SJCRH30 (cell line): ENCODE data around the gene GZMA. TPM values are rescaled to one million over a fixed set of nuclear protein-coding genes. Genes with fewer than 3 reads are reported as not detected.
A peak's percentile ranks its signal among the peaks of the same experiment; 100 is the strongest.

Experiments
- DNase-seq, 2 experiments: peaks; one replicate each; pipeline ENCODE4 v3.0.0-alpha.2; 2015 to 2020
- H3K27ac ChIP-seq: fragments of 250-450 bp; sonication (Bioruptor Pico); 2 replicates; pipeline ENCODE4 v1.5.1; 2020; ENCODE audit warnings: mild to moderate bottlenecking, moderate library complexity
- H3K27me3 ChIP-seq: fragments of 250-450 bp; sonication (Bioruptor Pico); 2 replicates; pipeline ENCODE4 v1.5.1; 2020; ENCODE audit warnings: mild to moderate bottlenecking, moderate library complexity
- H3K36me3 ChIP-seq: fragments of 250-450 bp; sonication (Bioruptor Pico); 2 replicates; pipeline ENCODE4 v1.5.1; 2020; ENCODE audit warnings: mild to moderate bottlenecking, moderate library complexity
- H3K4me1 ChIP-seq: fragments of 250-450 bp; sonication (Bioruptor Pico); 2 replicates; pipeline ENCODE4 v1.5.1; 2020; ENCODE audit warnings: mild to moderate bottlenecking, moderate library complexity
- H3K4me3 ChIP-seq: fragments of 250-450 bp; sonication (Bioruptor Pico); 2 replicates; pipeline ENCODE4 v1.5.1; 2020; ENCODE audit warnings: mild to moderate bottlenecking, moderate library complexity
- H3K9me3 ChIP-seq: fragments of 250-450 bp; sonication (Bioruptor Pico); replicated peaks from 2 replicates; pipeline ENCODE4 v1.5.1; 2020; ENCODE audit warnings: mild to moderate bottlenecking, moderate library complexity
- total RNA-seq: library from RNA; depleted of rRNA; stranded (reverse); fragments of >200 nt; shearing (Covaris generic); gene quantifications from 2 replicates; pipeline ENCODE4 v1.2.3, GENCODE V29; 2014; rRNA removed

GZMA gene
- total RNA-seq, 1 experiment from 2014 or later = not detected

DNA sequence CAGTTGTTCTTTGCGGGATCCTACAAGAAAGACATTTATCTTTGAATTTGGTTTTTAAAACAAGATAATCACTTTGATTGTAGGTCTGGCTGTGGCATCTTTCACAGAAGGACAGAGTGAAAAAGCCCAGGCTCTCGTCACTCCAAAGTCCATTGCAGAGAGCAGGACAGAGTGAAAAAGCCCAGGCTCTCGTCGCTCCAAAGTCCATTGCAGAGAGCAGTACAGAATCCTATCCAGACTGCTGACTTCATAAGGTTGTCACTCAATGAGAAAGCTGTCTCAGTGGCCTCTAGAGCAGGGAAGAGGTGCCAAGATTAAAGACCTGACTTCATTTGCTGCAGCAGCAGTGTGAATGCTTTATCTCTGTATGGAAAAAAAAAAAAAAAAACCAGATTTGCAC, 41.2 kb downstream of the GZMA start:
- H3K36me3 ChIP-seq = no peaks in the 10 kb centered on the region
- H3K9me3 ChIP-seq = no peaks in the 10 kb centered on the region
- no peak overlapping the region for H3K4me3 ChIP-seq
- H3K4me1 ChIP-seq = no peaks in the 10 kb centered on the region
- H3K27me3 ChIP-seq = no peaks in the 10 kb centered on the region
- DNase-seq = no peak
- H3K27ac ChIP-seq = no peak overlapping the region

- Histone ChIP-seq H3K9me3 (no peaks in the 10 kb centered on the region), H3K27ac (no peak overlapping the region), H3K4me1 (no peaks in the 10 kb centered on the region), H3K4me3 (no peak overlapping the region), H3K36me3 (no peaks in the 10 kb centered on the region), H3K27me3 (no peaks in the 10 kb centered on the region)
- DNase-seq = peak in 1 of 2 experiments; percentile 14
These were observed 43.6 kb downstream of the GZMA start for GRCh38 chr5:55146080-55146479.

GRCh38 chr5:55146543-55147151, 44.2 kb downstream of the GZMA start:
- Histone ChIP-seq H3K4me3 (no peak overlapping the region), H3K27ac (no peak overlapping the region), H3K36me3 (no peaks in the 10 kb centered on the region), H3K4me1 (no peaks in the 10 kb centered on the region), H3K27me3 (no peaks in the 10 kb centered on the region; the same call in 1 of the 2 replicates), H3K9me3 (no peaks in the 10 kb centered on the region)
- DNase-seq = peak; percentile 71 to 92

DNA sequence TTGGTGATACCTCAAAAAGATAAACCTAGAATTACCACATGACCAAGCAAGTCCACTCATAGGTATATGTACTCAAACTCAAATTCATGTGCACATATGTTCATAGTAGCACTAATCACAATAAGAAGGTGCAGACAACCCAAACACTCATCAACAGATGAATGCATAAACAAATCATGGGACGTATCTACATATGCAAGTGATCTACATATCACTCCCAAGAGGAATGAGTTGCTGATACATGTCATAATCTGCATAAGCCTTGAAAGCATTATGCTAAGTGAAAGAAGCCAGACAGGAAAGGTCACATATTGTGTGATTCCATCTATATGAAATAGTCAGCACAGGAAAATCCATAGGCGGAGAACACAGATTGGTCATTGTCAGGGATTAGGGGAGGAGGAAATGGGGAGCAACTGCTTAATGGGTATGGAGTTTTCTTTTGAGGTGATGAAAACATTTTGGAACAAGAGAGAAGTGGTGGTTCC, 46.9 kb downstream of the GZMA start:
- no peaks in the 10 kb centered on the region; the same call in 1 of the 2 replicates for H3K27me3 ChIP-seq
- H3K4me1 ChIP-seq = no peaks in the 10 kb centered on the region
- H3K36me3 ChIP-seq = no peaks in the 10 kb centered on the region
- no peaks in the 10 kb centered on the region for H3K9me3 ChIP-seq
- DNase-seq = no peak
- H3K4me3 ChIP-seq = no peak overlapping the region
- no peak overlapping the region for H3K27ac ChIP-seq

DNA sequence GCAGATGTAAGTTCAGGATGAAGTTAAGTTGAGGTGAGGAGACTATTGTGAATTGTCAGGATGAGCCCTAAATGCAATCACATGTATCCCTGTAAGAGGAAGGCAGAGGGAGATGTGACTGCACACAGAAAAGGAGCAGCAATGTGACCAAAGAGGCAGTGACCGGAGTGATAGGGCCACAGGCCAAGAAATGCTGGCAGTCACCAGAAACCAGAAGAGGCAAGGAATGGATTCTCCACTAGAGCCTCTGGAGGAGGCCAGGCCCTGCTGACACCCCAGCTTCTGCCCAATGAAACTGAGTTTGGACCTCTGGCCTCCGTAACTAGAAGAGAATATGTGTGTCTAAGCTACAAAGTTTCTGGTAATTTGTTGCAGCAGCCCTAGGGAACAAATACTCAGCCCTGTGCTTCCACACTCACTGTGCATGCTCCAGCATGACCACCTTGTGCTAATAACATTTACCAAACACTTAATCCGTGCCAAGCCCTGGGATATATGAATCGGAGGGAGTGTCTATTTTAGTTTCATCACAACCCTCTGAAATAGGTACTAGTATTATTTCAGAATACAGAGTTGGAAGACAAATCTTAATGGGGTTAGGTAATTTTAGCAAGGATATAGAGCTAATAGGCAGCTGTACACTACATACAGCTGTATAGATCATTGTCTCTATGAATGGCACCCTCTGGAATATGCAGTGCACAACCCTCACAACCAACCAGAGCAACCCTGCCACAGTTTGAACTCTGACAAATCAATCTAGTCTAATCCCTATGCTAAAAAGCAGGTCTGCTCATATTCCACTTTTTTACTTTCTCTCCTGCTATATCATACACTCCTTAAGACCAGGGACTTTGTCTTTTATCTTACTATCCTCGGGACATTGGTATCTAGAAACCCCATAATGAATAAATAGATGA, 49.7 kb downstream of the GZMA start:
- H3K9me3 ChIP-seq = no peaks in the 10 kb centered on the region
- DNase-seq = no peak
- no peak overlapping the region for H3K4me3 ChIP-seq
- H3K27me3 ChIP-seq = no peaks in the 10 kb centered on the region; the same call in 1 of the 2 replicates
- H3K4me1 ChIP-seq = no peaks in the 10 kb centered on the region
- H3K36me3 ChIP-seq = no peaks in the 10 kb centered on the region
- no peak overlapping the region for H3K27ac ChIP-seq

DNA sequence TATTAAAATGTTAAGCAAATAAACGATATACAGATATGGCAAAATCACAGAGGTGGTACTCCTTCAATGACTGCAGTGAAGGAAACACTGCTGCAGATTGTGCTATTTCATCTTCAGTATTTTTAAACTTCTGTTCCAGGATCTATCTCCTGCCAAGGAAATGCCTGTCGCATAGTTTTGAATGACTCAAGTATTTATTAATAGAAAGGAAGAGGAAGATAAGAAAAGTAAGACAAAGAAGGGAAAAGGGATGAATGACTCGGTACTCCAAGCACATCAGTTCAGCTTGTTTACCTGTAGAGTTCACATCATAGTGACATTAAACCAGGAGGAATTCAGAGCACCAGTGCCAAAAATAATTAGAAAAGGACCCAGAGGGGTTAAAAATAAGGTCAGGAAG, 52.4 kb downstream of the GZMA start:
- Histone ChIP-seq H3K4me1 (no peaks in the 10 kb centered on the region), H3K9me3 (no peaks in the 10 kb centered on the region), H3K36me3 (no peaks in the 10 kb centered on the region), H3K27ac (no peak overlapping the region), H3K4me3 (no peak overlapping the region), H3K27me3 (no peaks in the 10 kb centered on the region; the same call in 1 of the 2 replicates)
- DNase-seq = no peak

Other genes starting within 250 kb of the GZMA start
- not detected in 2 replicates for gene ESM1, start 117.1 kb upstream of the GZMA start, total RNA-seq
- gene GZMK, start 78.4 kb upstream of the GZMA start, total RNA-seq = not detected in 2 replicates
- gene GPX8, start 57.5 kb downstream of the GZMA start, total RNA-seq = 42.9 and 46.0 TPM in 2 replicates
- gene CDC20B, start 70.5 kb downstream of the GZMA start, total RNA-seq = 0.02 TPM in 1 of 2 replicates, not detected in the other
- 0.71 and 0.83 TPM in 2 replicates for gene MCIDAS, start 124.7 kb downstream of the GZMA start, total RNA-seq
- 0.35 and 0.43 TPM in 2 replicates for gene CCNO, start 131.0 kb downstream of the GZMA start, total RNA-seq
- gene DHX29, start 205.0 kb downstream of the GZMA start, total RNA-seq = 38.1 and 41.3 TPM in 2 replicates
- gene MTREX, start 205.3 kb downstream of the GZMA start, total RNA-seq = 109 and 130 TPM in 2 replicates